HUES6 (cell line): Measurements from ENCODE around the gene MYO18B.

ENCODE experiments used
- H3K27ac ChIP-seq: 2 replicates; pipeline ENCODE4 v1.7.0; 2013; ENCODE audit warnings: low read depth, mild to moderate bottlenecking, low read length, inconsistent platforms
- H3K27me3 ChIP-seq: 2 replicates; pipeline ENCODE4 v1.6.1; 2013; ENCODE audit warnings: low read length; ENCODE audit not compliant: control insufficient read depth, insufficient read depth
- H3K36me3 ChIP-seq: 2 replicates; pipeline ENCODE4 v1.6.1; 2013; ENCODE audit warnings: low read length; ENCODE audit not compliant: control insufficient read depth, insufficient read depth
- H3K4me1 ChIP-seq: 2 replicates; pipeline ENCODE4 v1.6.1; 2013; ENCODE audit warnings: low read length; ENCODE audit not compliant: control insufficient read depth, insufficient read depth
- H3K4me3 ChIP-seq: 2 replicates; pipeline ENCODE4 v1.5.1; 2013; ENCODE audit warnings: low read depth, low read length
- H3K9ac ChIP-seq: one replicate; pipeline ENCODE4 v1.6.1; 2013; ENCODE audit warnings: mild to moderate bottlenecking, low read length
- H3K9me3 ChIP-seq: 2 replicates; pipeline ENCODE4 v1.6.1; 2013; ENCODE audit warnings: low read depth, low read length; ENCODE audit not compliant: control insufficient read depth, insufficient read depth

The MYO18B gene

DNA sequence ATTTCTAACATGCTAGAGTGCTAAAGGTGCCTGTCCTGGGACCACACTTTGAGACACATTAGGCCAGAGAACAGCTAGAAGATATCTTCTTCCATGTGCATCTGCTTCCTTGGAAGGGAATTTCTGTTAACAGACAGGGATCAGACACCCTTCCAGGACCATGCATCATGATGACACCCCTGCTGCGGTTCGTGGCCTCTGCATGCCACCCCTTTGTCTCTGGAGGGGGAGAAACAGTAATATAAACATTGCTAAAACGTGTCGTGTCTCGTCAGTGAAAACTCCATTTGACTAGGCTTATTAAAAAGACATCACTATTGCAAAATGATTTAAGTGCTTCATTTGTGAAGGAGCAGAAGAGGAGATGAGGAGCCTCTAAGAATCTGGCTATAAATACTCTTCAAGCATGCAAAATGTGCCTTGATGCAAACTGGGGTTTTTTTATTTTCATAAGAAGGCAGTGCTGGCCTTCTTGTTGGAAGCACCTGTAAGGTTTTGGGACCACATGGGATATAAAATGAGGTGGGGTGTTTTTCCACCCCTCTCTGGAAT lies 141.6 kb downstream of the MYO18B start:
- Histone ChIP-seq H3K27me3 (0 out of 2 replicates have a peak, but pooled peaks cover 2% of the 10 kb centered on the region), H3K9me3 (no peaks in the 10 kb centered on the region), H3K36me3 (no peaks in the 10 kb centered on the region), H3K27ac (no peak overlapping the region), H3K4me1 (no peaks in the 10 kb centered on the region), H3K4me3 (no peak overlapping the region), H3K9ac (no peak overlapping the region)

GRCh38 chr22:25884121-25884520 lies 142.1 kb downstream of the MYO18B start:
- Histone ChIP-seq H3K4me3 (no peak overlapping the region), H3K36me3 (no peaks in the 10 kb centered on the region), H3K27me3 (0 out of 2 replicates have a peak, but pooled peaks cover 2% of the 10 kb centered on the region), H3K9ac (no peak overlapping the region), H3K4me1 (no peaks in the 10 kb centered on the region), H3K27ac (no peak overlapping the region), H3K9me3 (no peaks in the 10 kb centered on the region)

- no peak overlapping the region for H3K4me3 ChIP-seq
- no peaks in the 10 kb centered on the region for H3K9me3 ChIP-seq
- H3K4me1 ChIP-seq, result no peaks in the 10 kb centered on the region
- no peak overlapping the region for H3K27ac ChIP-seq
- H3K27me3 ChIP-seq, result 0 out of 2 replicates have a peak, but pooled peaks cover 2% of the 10 kb centered on the region
- H3K9ac ChIP-seq, result no peak overlapping the region
- H3K36me3 ChIP-seq, result no peaks in the 10 kb centered on the region
These were observed 146.5 kb downstream of the MYO18B start for GRCh38 chr22:25888399-25889054.

DNA sequence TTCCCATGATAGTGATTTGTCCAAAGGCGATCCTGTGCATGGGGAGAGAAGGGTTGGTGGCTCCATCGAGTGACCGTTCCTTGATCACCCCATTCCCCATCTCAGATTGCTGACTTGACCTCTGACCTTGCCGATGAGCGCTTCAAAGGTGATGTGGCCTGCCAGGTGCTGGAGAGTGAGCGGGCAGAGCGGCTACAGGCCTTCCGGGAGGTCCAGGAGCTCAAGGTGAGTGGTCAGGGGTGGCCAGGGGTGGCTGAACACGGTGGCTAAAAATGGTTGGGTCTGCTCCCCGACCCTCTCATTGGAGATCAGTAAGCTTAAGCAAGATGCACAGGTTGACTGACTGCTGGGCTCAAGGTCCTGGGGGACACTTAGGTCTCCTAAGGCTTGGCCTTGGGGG lies 148.7 kb downstream of the MYO18B start:
- H3K27me3 ChIP-seq, result 0 out of 2 replicates have a peak, but pooled peaks cover 2% of the 10 kb centered on the region
- H3K36me3 ChIP-seq, result no peaks in the 10 kb centered on the region
- no peak overlapping the region for H3K9ac ChIP-seq
- no peak overlapping the region for H3K27ac ChIP-seq
- H3K4me3 ChIP-seq, result no peak overlapping the region
- H3K4me1 ChIP-seq, result no peaks in the 10 kb centered on the region
- H3K9me3 ChIP-seq, result no peaks in the 10 kb centered on the region

GRCh38 chr22:25892678-25893077 lies 150.7 kb downstream of the MYO18B start:
- H3K27ac ChIP-seq, result no peak overlapping the region
- H3K9ac ChIP-seq, result no peak overlapping the region
- no peak overlapping the region for H3K4me3 ChIP-seq
- no peaks in the 10 kb centered on the region for H3K27me3 ChIP-seq
- no peaks in the 10 kb centered on the region for H3K4me1 ChIP-seq
- H3K9me3 ChIP-seq, result no peaks in the 10 kb centered on the region
- H3K36me3 ChIP-seq, result no peaks in the 10 kb centered on the region

DNA sequence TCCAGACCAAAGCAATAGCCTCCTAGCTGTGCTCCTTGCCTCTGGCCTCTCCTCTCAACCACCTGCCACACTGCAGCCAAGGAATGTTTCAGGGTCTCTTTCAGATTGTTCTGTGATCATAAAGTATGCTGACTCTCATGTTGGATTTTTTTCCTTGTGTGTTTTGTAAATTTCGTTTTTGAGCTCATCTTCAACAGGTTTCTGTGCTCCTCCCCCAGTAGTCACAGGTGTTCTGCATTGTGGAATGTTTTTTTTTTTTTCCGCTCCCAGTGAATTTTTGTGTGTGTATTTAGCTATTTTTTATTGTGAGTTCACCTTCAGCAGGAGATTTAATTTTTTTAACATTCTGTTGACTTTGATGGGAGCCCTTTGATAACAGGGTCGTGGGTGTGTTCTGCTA lies 153.7 kb downstream of the MYO18B start:
- Histone ChIP-seq H3K9me3 (no peaks in the 10 kb centered on the region), H3K27me3 (no peaks in the 10 kb centered on the region)

GRCh38 chr22:25896098-25896497 lies 154.1 kb downstream of the MYO18B start:
- Histone ChIP-seq H3K9ac (no peak overlapping the region), H3K36me3 (no peaks in the 10 kb centered on the region), H3K27me3 (no peaks in the 10 kb centered on the region), H3K9me3 (no peaks in the 10 kb centered on the region), H3K27ac (no peak overlapping the region), H3K4me3 (no peak overlapping the region), H3K4me1 (no peaks in the 10 kb centered on the region)

More for the DNA sequence above, 153.7 kb downstream of the MYO18B start:
- Histone ChIP-seq H3K4me3 (no peak overlapping the region), H3K4me1 (no peaks in the 10 kb centered on the region), H3K36me3 (no peaks in the 10 kb centered on the region), H3K27ac (no peak overlapping the region), H3K9ac (no peak overlapping the region)

DNA sequence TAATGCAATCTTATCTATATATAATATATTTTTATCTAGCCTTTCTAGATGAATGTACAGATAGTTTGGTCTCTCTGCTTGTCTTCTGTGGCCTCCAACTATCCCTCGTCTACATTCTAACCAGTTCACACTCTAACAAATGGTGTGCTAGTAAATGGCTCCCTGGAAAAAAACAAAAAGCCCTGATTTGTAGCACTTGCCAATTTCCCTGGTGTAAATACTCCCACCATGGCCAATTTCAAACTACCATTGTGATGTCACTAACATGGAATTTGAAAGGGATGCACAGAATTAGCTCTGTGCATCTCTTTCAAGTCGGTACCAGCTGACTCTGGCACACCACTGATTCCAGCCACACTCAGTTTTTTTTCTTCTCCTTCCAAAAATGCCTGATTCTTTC lies 154.6 kb downstream of the MYO18B start:
- Histone ChIP-seq H3K27ac (no peak overlapping the region), H3K36me3 (no peaks in the 10 kb centered on the region), H3K27me3 (no peaks in the 10 kb centered on the region), H3K4me3 (no peak overlapping the region), H3K9me3 (no peaks in the 10 kb centered on the region), H3K9ac (no peak overlapping the region), H3K4me1 (no peaks in the 10 kb centered on the region)

- no peaks in the 10 kb centered on the region for H3K36me3 ChIP-seq
- H3K27ac ChIP-seq, result no peak overlapping the region
- H3K9ac ChIP-seq, result no peak overlapping the region
- no peaks in the 10 kb centered on the region for H3K27me3 ChIP-seq
- H3K4me1 ChIP-seq, result 0 out of 2 replicates have a peak, but pooled peaks cover 5% of the 10 kb centered on the region
- no peak overlapping the region for H3K4me3 ChIP-seq
- no peaks in the 10 kb centered on the region for H3K9me3 ChIP-seq
These were observed 156.8 kb downstream of the MYO18B start for GRCh38 chr22:25898707-25899365.

GRCh38 chr22:25899566-25899965 lies 157.6 kb downstream of the MYO18B start:
- Histone ChIP-seq H3K9ac (no peak overlapping the region), H3K36me3 (no peaks in the 10 kb centered on the region), H3K4me1 (0 out of 2 replicates have a peak, but pooled peaks cover 5% of the 10 kb centered on the region), H3K4me3 (no peak overlapping the region), H3K9me3 (no peaks in the 10 kb centered on the region), H3K27me3 (no peaks in the 10 kb centered on the region), H3K27ac (no peak overlapping the region)

- Histone ChIP-seq H3K9ac (no peak overlapping the region), H3K4me1 (0 out of 2 replicates have a peak, but pooled peaks cover 5% of the 10 kb centered on the region), H3K27me3 (no peaks in the 10 kb centered on the region), H3K9me3 (no peaks in the 10 kb centered on the region), H3K4me3 (no peak overlapping the region), H3K36me3 (no peaks in the 10 kb centered on the region), H3K27ac (no peak overlapping the region)
These were observed 158.4 kb downstream of the MYO18B start for GRCh38 chr22:25900390-25900789.
